Measurements from ENCODE around the gene ERCC4. TPM values are rescaled to one million over a fixed set of nuclear protein-coding genes. Genes with fewer than 3 reads are reported as not detected.
"Not testable (repeated sequence)": the region's sequence is repeated elsewhere in the genome, so short reads cannot be mapped to it uniquely, and the experiment has no call there.

The ERCC4 gene
- total RNA-seq (2014; rRNA removed; shearing (Covaris generic)): 6.6 and 10.0 TPM in 2 replicates

GRCh38 chr16:13919683-13920509 lies at the start of gene ERCC4:
Gene ERCC4, plus strand, starts transcription at chr16:13920154. Its CDS starts 12 bp downstream, at chr16:13920166.
- peak; percentile 97 for DNase-seq (ENCODE audit: low read depth)

GRCh38 chr16:13873835-13874438 lies 46.0 kb upstream of the ERCC4 start:
- DNase-seq (ENCODE audit: low read depth): peak; percentile 18

GRCh38 chr16:13875614-13876284 lies 44.2 kb upstream of the ERCC4 start:
- DNase-seq (ENCODE audit: low read depth): no peak

- no peak for DNase-seq (ENCODE audit: low read depth)
Measured at GRCh38 chr16:13883276-13883675, 36.7 kb upstream of the ERCC4 start.

GRCh38 chr16:13883881-13884280 lies 36.1 kb upstream of the ERCC4 start:
- DNase-seq (ENCODE audit: low read depth): no peak

- DNase-seq (ENCODE audit: low read depth): no peak
Measured at GRCh38 chr16:13885700-13886099, 34.3 kb upstream of the ERCC4 start.

- no peak for DNase-seq (ENCODE audit: low read depth)
Measured at GRCh38 chr16:13886608-13887007, 33.3 kb upstream of the ERCC4 start.

- not testable (repeated sequence) for DNase-seq (ENCODE audit: low read depth)
Measured at GRCh38 chr16:13889323-13889722, 30.6 kb upstream of the ERCC4 start.

GRCh38 chr16:13892301-13892700 lies 27.7 kb upstream of the ERCC4 start:
- no peak for DNase-seq (ENCODE audit: low read depth)

- DNase-seq (ENCODE audit: low read depth): no peak
Measured at GRCh38 chr16:13895516-13895915, 24.4 kb upstream of the ERCC4 start.

GRCh38 chr16:13896543-13897182 lies 23.3 kb upstream of the ERCC4 start:
- no peak for DNase-seq (ENCODE audit: low read depth)

- no peak for DNase-seq (ENCODE audit: low read depth)
Measured at GRCh38 chr16:13897806-13898205, 22.1 kb upstream of the ERCC4 start.

GRCh38 chr16:13898233-13898632 lies 21.7 kb upstream of the ERCC4 start:
- DNase-seq (ENCODE audit: low read depth): no peak

- DNase-seq (ENCODE audit: low read depth): no peak
Measured at GRCh38 chr16:13902052-13902451, 17.9 kb upstream of the ERCC4 start.

- no peak for DNase-seq (ENCODE audit: low read depth)
Measured at GRCh38 chr16:13902677-13903076, 17.3 kb upstream of the ERCC4 start.

GRCh38 chr16:13904179-13904691 lies 15.7 kb upstream of the ERCC4 start:
- no peak for DNase-seq (ENCODE audit: low read depth)

- DNase-seq (ENCODE audit: low read depth): peak; percentile 40
Measured at GRCh38 chr16:13904822-13905221, 15.1 kb upstream of the ERCC4 start.

GRCh38 chr16:13906168-13907089 lies 13.5 kb upstream of the ERCC4 start:
- peak; percentile 40 for DNase-seq (ENCODE audit: low read depth)

GRCh38 chr16:13907431-13907830 lies 12.5 kb upstream of the ERCC4 start:
- DNase-seq (ENCODE audit: low read depth): no peak

GRCh38 chr16:13909069-13909468 lies 10.9 kb upstream of the ERCC4 start:
- DNase-seq (ENCODE audit: low read depth): no peak

GRCh38 chr16:13909872-13910303 lies 10.1 kb upstream of the ERCC4 start:
- DNase-seq (ENCODE audit: low read depth): peak; percentile 62

Measured in RPMI7951 (cell line).